Epithelial cell of esophagus (primary cell): ENCODE results near the gene TNFRSF18.

Experiments used
- DNase-seq: peaks from one replicate; pipeline ENCODE4 v3.0.0; 2010; ENCODE audit warnings: low read depth
- H3K4me3 ChIP-seq: 2 replicates; pipeline ENCODE4 v1.5.1; 2011; ENCODE audit warnings: mild to moderate bottlenecking, low read length, control low read depth
- CTCF ChIP-seq: IDR thresholded peaks from 2 replicates; pipeline ENCODE4 v1.5.1; 2011; ENCODE audit warnings: low read depth, mild to moderate bottlenecking, low read length, control low read depth, inconsistent platforms; ENCODE audit not compliant: insufficient read depth; ENCODE audit errors: missing control alignments

Gene TNFRSF18

GRCh38 chr1:1234180-1234808, 27.9 kb upstream of the TNFRSF18 start:
- no peak for TF ChIP-seq CTCF
- no peak overlapping the region for H3K4me3 ChIP-seq
- DNase-seq: no peak

DNA sequence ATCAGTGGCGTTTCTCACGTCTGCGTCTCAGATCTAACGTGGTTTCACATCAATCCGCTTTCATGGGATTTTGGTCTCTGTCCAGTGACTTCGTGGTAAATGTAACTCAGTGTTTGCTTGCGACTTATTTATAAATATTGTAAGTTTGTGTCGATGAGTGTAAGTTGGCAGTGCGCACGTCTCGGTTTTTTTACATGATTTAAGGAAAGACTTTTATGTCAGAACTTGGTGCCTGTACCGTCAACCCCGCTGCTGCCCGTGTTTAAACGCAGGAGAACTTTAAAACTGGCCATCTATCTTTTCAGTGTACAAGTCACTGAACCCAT, 27.1 kb upstream of the TNFRSF18 start:
- no peak for DNase-seq
- TF ChIP-seq CTCF: no peak
- no peak overlapping the region for H3K4me3 ChIP-seq

DNA sequence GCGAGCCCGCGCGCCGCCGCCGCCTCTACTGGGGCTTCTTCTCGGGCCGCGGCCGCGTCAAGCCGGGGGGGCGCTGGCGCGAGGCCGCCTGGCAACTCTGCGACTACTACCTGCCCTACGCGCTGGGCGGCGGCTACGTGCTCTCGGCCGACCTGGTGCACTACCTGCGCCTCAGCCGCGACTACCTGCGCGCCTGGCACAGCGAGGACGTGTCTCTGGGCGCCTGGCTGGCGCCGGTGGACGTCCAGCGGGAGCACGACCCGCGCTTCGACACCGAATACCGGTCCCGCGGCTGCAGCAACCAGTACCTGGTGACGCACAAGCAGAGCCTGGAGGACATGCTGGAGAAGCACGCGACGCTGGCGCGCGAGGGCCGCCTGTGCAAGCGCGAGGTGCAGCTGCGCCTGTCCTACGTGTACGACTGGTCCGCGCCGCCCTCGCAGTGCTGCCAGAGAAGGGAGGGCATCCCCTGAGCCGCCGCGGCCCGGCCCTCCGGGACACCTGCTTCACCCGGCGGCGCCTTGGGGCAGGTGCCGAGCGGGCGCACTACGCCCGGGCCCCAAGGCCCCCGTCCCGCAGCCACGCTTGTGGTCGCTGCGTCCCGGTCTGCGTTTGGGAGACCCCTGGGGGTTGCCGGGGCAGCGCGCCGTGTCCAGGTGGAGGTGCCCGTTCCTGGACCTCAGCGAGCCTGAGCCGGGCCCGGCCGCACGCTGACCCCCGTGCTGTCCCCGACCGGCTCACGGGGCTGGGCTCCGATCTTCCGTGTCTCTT, 26.6 kb upstream of the TNFRSF18 start:
- H3K4me3 ChIP-seq: peak overlapping the region; percentile 19

DNA sequence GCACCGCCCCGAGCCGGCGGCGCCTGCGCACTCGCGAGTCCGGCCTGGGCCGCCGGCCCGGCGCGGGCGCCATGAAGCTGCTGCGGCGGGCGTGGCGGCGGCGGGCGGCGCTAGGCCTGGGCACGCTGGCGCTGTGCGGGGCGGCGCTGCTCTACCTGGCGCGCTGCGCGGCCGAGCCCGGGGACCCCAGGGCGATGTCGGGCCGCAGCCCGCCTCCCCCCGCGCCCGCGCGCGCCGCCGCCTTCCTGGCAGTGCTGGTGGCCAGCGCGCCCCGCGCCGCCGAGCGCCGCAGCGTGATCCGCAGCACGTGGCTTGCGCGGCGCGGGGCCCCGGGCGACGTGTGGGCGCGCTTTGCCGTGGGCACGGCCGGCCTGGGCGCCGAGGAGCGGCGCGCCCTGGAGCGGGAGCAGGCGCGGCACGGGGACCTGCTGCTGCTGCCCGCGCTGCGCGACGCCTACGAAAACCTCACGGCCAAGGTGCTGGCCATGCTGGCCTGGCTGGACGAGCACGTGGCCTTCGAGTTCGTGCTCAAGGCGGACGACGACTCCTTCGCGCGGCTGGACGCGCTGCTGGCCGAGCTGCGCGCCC, 25.9 kb upstream of the TNFRSF18 start, which contains the start of gene B3GALT6:
Gene B3GALT6, plus strand, starts transcription at position 30 of the 588 bp plus-strand sequence. Its CDS starts 42 bp downstream, at position 72.
- peak within 1 kb of the TSS; percentile 95 for H3K4me3 ChIP-seq
- no peak for DNase-seq
- TF ChIP-seq CTCF: no peak

More for the DNA sequence above, 26.6 kb upstream of the TNFRSF18 start:
- no peak for DNase-seq
- no peak for TF ChIP-seq CTCF

DNA sequence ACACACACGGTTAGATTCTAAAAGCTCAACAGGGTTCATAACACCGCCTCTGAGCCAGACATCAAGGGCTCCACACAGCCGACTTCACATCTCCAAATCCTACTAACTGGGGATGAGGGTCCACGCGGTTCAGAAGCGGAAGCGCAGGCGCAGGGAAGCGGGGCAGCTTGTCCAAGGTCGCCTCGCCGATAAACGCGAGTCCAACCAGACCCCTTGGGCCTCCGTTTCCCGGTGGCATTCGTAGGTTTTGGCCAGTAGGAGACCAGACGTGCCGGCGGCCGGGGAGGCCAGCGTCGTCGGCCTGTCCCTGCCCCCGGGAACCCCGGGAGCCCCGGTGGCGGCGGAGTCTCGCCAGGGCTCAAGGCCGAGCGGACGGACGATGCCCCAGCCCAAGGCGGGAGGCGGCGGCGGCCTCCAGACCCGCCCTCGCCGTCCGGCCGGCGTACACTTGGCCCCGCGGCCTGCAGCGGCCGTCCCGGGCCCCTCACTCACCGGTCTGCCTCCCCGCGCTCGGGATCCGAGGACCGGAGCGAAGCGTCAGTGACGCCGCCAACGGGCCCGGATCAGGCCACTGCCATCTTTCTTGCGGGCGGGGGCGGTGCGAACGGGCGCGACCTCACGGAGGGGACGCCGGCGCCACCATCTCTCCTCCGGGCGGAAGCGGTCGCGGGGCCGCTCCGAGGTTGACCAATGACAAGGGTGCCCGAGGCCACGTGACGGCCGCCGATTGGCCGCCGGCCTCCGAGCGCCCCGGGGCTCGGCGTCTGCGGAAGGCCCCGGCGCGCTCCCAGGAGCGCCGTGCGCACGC, 25.2 kb upstream of the TNFRSF18 start, which contains the start of gene SDF4:
Gene SDF4, minus strand, starts transcription at position 602 of the 808 bp plus-strand sequence. CDS start 3,229 bp downstream, outside the sequence.
- peak; percentile 97 for DNase-seq
- H3K4me3 ChIP-seq: peak within 1 kb of the TSS; percentile 95
- TF ChIP-seq CTCF: no peak

- peak; percentile 47 for TF ChIP-seq CTCF
- DNase-seq: peak; percentile 58
- H3K4me3 ChIP-seq: peak overlapping the region; percentile 95
These were observed 24.4 kb upstream of the TNFRSF18 start for GRCh38 chr1:1230656-1231399.
